Activated CD4-positive, alpha-beta T cell treated with anti-CD3 and anti-CD28 coated beads for 36 hours (primary cell): Measurements from ENCODE around the gene CSTF2. TPM values are rescaled to one million over a fixed set of nuclear protein-coding genes. Genes with fewer than 3 reads are reported as not detected.
A peak's percentile ranks its signal among the peaks of the same experiment; 100 is the strongest.

Source experiments
- ATAC-seq: fragments of 200-7000 bp; cut with Tn5 transposase; one replicate; pipeline ENCODE4 v1.10.0; 2021; ENCODE audit warnings: mild to moderate bottlenecking, moderate library complexity
- CTCF ChIA-PET: fragments of 350-600 bp; sonication (Branson Sonifier 250); formaldehyde crosslinking; loops from one replicate; lab custom pipeline; 2021; ENCODE audit warnings: antibody characterized with exemption; lab: Charles Lee
- POLR2A ChIA-PET: fragments of 350-600 bp; sonication (Branson Sonifier 250); formaldehyde crosslinking; loops from one replicate; lab custom pipeline; 2021; ENCODE audit warnings: antibody characterized with exemption, inconsistent platforms; lab: Charles Lee
- DNase-seq: peaks from one replicate; pipeline ENCODE4 v3.0.0-alpha.2; 2020
- H3K27ac Mint-ChIP-seq: one replicate; pipeline ENCODE4 v1.8.0; 2021; ENCODE audit warnings: mixed read lengths
- H3K27me3 Mint-ChIP-seq: one replicate; pipeline ENCODE4 v1.8.0; 2021; ENCODE audit warnings: mixed read lengths
- H3K36me3 Mint-ChIP-seq: one replicate; pipeline ENCODE4 v1.8.0; 2021; ENCODE audit warnings: low read depth, mixed read lengths
- H3K4me1 Mint-ChIP-seq: one replicate; pipeline ENCODE4 v1.8.0; 2021; ENCODE audit warnings: mixed read lengths
- H3K4me3 Mint-ChIP-seq: one replicate; pipeline ENCODE4 v1.8.0; 2021; ENCODE audit warnings: mild to moderate bottlenecking, moderate library complexity, mixed read lengths
- H3K9me3 Mint-ChIP-seq: one replicate; pipeline ENCODE4 v1.8.0; 2021; ENCODE audit warnings: low read depth, mixed read lengths
- intact Hi-C, 2 experiments: fragments of 100-400 bp; cut with DNase I in 1 of 2; cut with micrococcal nuclease in 1 of 2; formaldehyde crosslinking; loops; one replicate each; pipeline versions ENCODE4 v1.14.2 to v1.15.1; 2022 to 2024; cut with DNase I, micrococcal nuclease
- total RNA-seq, 2 experiments: library from RNA; stranded (reverse); gene quantifications; one replicate each; pipeline ENCODE4 v1.2.3, GENCODE V29; 2021

Gene CSTF2
- total RNA-seq, 2 experiments from 2014 or later, result 53.8 to 54.3 TPM

GRCh38 chrX:100829730-100830129 is 9.5 kb downstream of the CSTF2 start:
- peak overlapping the region; percentile 59 for H3K4me3 Mint-ChIP-seq
- H3K36me3 Mint-ChIP-seq, result peaks cover 54% of the 10 kb centered on the region
- no peaks in the 10 kb centered on the region for H3K9me3 Mint-ChIP-seq
- POLR2A ChIA-PET, result interaction anchor here (0.5 to 1.0 kb wide), 3 partner anchors 9 to 396 kb away, joined by 3 to 4 read pairs (median 3); partner anchors contain the start of gene CSTF2
- H3K27ac Mint-ChIP-seq, result peak overlapping the region; percentile 96
- DNase-seq, result peak; percentile 35
- peaks cover 28% of the 10 kb centered on the region for H3K4me1 Mint-ChIP-seq
- intact Hi-C loops, result loop anchor here (1.0 to 5.0 kb wide), 5 partner anchors 9 to 518 kb away; partner anchors contain the start of genes CSTF2 (in 2 of the 2), CENPI (in 1 of the 2) and TIMM8A (in 1 of the 2)
- ATAC-seq, result peak; percentile 92
- H3K27me3 Mint-ChIP-seq, result no peaks in the 10 kb centered on the region
- CTCF ChIA-PET, result interaction anchor here (1.6 kb wide), 1 partner anchor 9 kb away, joined by 7 read pairs; the partner anchor contains the start of gene CSTF2

- no peak for DNase-seq
- Mint-ChIP-seq H3K9me3 (no peaks in the 10 kb centered on the region), H3K4me3 (peak overlapping the region; percentile 59), H3K27ac (peak overlapping the region; percentile 96), H3K36me3 (peaks cover 55% of the 10 kb centered on the region), H3K27me3 (no peaks in the 10 kb centered on the region), H3K4me1 (peaks cover 28% of the 10 kb centered on the region)
- ChIA-PET CTCF (interaction anchor here (1.6 kb wide), 2 partner anchors 9 to 144 kb away, joined by 5 to 7 read pairs; partner anchors contain the start of gene CSTF2), POLR2A (interaction anchor here (1.0 kb wide), 1 partner anchor 10 kb away, joined by 4 read pairs; the partner anchor contains the start of gene CSTF2)
- intact Hi-C loops, result loop anchor here (5.0 kb wide), 4 partner anchors 167 to 517 kb away; partner anchors contain the start of genes CENPI (in 1 of the 2) and TIMM8A (in 1 of the 2)
- ATAC-seq, result peak; percentile 21
These were observed 10.0 kb downstream of the CSTF2 start for GRCh38 chrX:100830143-100830542.

GRCh38 chrX:100830547-100830946 is 10.4 kb downstream of the CSTF2 start:
- peak; percentile 6 for DNase-seq
- intact Hi-C loops, result loop anchor here (5.0 kb wide), 4 partner anchors 167 to 517 kb away; partner anchors contain the start of genes CENPI (in 1 of the 2) and TIMM8A (in 1 of the 2)
- POLR2A ChIA-PET, result no interaction called here
- Mint-ChIP-seq H3K4me3 (peak overlapping the region; percentile 59), H3K4me1 (peaks cover 28% of the 10 kb centered on the region), H3K27ac (peak overlapping the region; percentile 96), H3K36me3 (peaks cover 55% of the 10 kb centered on the region), H3K27me3 (no peaks in the 10 kb centered on the region), H3K9me3 (no peaks in the 10 kb centered on the region)
- CTCF ChIA-PET, result interaction anchor here (1.6 kb wide), 2 partner anchors 10 to 144 kb away, joined by 5 to 7 read pairs; partner anchors contain the start of gene CSTF2
- no peak for ATAC-seq

- H3K4me1 Mint-ChIP-seq, result peaks cover 28% of the 10 kb centered on the region
- H3K36me3 Mint-ChIP-seq, result peaks cover 55% of the 10 kb centered on the region
- POLR2A ChIA-PET, result no interaction called here
- H3K4me3 Mint-ChIP-seq, result peak overlapping the region; percentile 59
- no peaks in the 10 kb centered on the region for H3K9me3 Mint-ChIP-seq
- DNase-seq, result no peak
- no peak for ATAC-seq
- peak overlapping the region; percentile 96 for H3K27ac Mint-ChIP-seq
- intact Hi-C loops, result loop anchor here (5.0 kb wide), 4 partner anchors 166 to 516 kb away; partner anchors contain the start of genes CENPI (in 1 of the 2) and TIMM8A (in 1 of the 2)
- no peaks in the 10 kb centered on the region for H3K27me3 Mint-ChIP-seq
- CTCF ChIA-PET, result interaction anchor here (1.6 kb wide), 1 partner anchor 145 kb away, joined by 5 read pairs; no protein-coding TSS in a partner anchor
These were observed 11.2 kb downstream of the CSTF2 start for GRCh38 chrX:100831219-100831946.

- H3K27me3 Mint-ChIP-seq, result no peaks in the 10 kb centered on the region
- H3K4me1 Mint-ChIP-seq, result no peaks in the 10 kb centered on the region
- CTCF ChIA-PET, result interaction anchor here (1.4 kb wide), 1 partner anchor 82 kb away, joined by 4 read pairs; no protein-coding TSS in a partner anchor
- no peak overlapping the region for H3K27ac Mint-ChIP-seq
- POLR2A ChIA-PET, result no interaction called here
- H3K36me3 Mint-ChIP-seq, result no peaks in the 10 kb centered on the region
- intact Hi-C loops, result no loop called here
- no peak for DNase-seq
- ATAC-seq, result no peak
- no peak overlapping the region for H3K4me3 Mint-ChIP-seq
- no peaks in the 10 kb centered on the region for H3K9me3 Mint-ChIP-seq
These were observed 30.1 kb downstream of the CSTF2 start for GRCh38 chrX:100850317-100850716.

GRCh38 chrX:100852810-100853209 is 32.6 kb downstream of the CSTF2 start:
- Mint-ChIP-seq H3K9me3 (no peaks in the 10 kb centered on the region), H3K27me3 (no peaks in the 10 kb centered on the region), H3K4me1 (no peaks in the 10 kb centered on the region), H3K4me3 (no peak overlapping the region), H3K36me3 (no peaks in the 10 kb centered on the region), H3K27ac (no peak overlapping the region)
- CTCF ChIA-PET, result no interaction called here
- DNase-seq (no peak), ATAC-seq (no peak)
- POLR2A ChIA-PET, result no interaction called here
- intact Hi-C loops, result no loop called here

GRCh38 chrX:100863326-100863864 is 43.2 kb downstream of the CSTF2 start:
- DNase-seq (no peak), ATAC-seq (no peak)
- Mint-ChIP-seq H3K4me1 (no peaks in the 10 kb centered on the region), H3K36me3 (no peaks in the 10 kb centered on the region), H3K27ac (no peak overlapping the region), H3K9me3 (no peaks in the 10 kb centered on the region), H3K4me3 (no peak overlapping the region), H3K27me3 (peaks cover 2% of the 10 kb centered on the region)
- intact Hi-C loops, result no loop called here
- POLR2A ChIA-PET, result no interaction called here
- CTCF ChIA-PET, result interaction anchor here (0.6 to 0.8 kb wide), 3 partner anchors 192 to 1766 kb away, joined by 3 to 4 read pairs (median 3); no protein-coding TSS in a partner anchor

- intact Hi-C loops, result no loop called here
- H3K4me3 Mint-ChIP-seq, result no peak overlapping the region
- POLR2A ChIA-PET, result no interaction called here
- DNase-seq (no peak), ATAC-seq (no peak)
- CTCF ChIA-PET, result no interaction called here
- no peaks in the 10 kb centered on the region for H3K9me3 Mint-ChIP-seq
- no peaks in the 10 kb centered on the region for H3K36me3 Mint-ChIP-seq
- peaks cover 2% of the 10 kb centered on the region for H3K27me3 Mint-ChIP-seq
- no peaks in the 10 kb centered on the region for H3K4me1 Mint-ChIP-seq
- no peak overlapping the region for H3K27ac Mint-ChIP-seq
These were observed 44.6 kb downstream of the CSTF2 start for GRCh38 chrX:100864657-100865391.

- no peaks in the 10 kb centered on the region for H3K4me1 Mint-ChIP-seq
- H3K36me3 Mint-ChIP-seq, result no peaks in the 10 kb centered on the region
- CTCF ChIA-PET, result interaction anchor here (0.6 to 0.7 kb wide), 2 partner anchors 101 to 375 kb away, joined by 3 read pairs; no protein-coding TSS in a partner anchor
- intact Hi-C loops, result no loop called here
- POLR2A ChIA-PET, result no interaction called here
- no peaks in the 10 kb centered on the region for H3K9me3 Mint-ChIP-seq
- H3K27ac Mint-ChIP-seq, result no peak overlapping the region
- H3K27me3 Mint-ChIP-seq, result peaks cover 2% of the 10 kb centered on the region
- DNase-seq (no peak), ATAC-seq (no peak)
- no peak overlapping the region for H3K4me3 Mint-ChIP-seq
These were observed 48.1 kb downstream of the CSTF2 start for GRCh38 chrX:100868273-100868672.

GRCh38 chrX:100870527-100870926 is 50.3 kb downstream of the CSTF2 start:
- ChIA-PET POLR2A (no interaction called here), CTCF (no interaction called here)
- H3K9me3 Mint-ChIP-seq, result no peaks in the 10 kb centered on the region
- H3K4me1 Mint-ChIP-seq, result no peaks in the 10 kb centered on the region
- no peak for DNase-seq
- H3K4me3 Mint-ChIP-seq, result no peak overlapping the region
- no peak for ATAC-seq
- peaks cover 2% of the 10 kb centered on the region for H3K27me3 Mint-ChIP-seq
- no peaks in the 10 kb centered on the region for H3K36me3 Mint-ChIP-seq
- no peak overlapping the region for H3K27ac Mint-ChIP-seq
- intact Hi-C loops, result no loop called here
